CD14-positive monocyte (primary cell): ENCODE results near the gene SLIT3. TPM values are rescaled to one million over a fixed set of nuclear protein-coding genes. Genes with fewer than 3 reads are reported as not detected.

ENCODE experiments used
- DNase-seq, 3 donors: peaks; one replicate each; pipeline ENCODE4 v3.0.0-alpha.2; 2011 to 2022
- H2AFZ ChIP-seq: 2 replicates; pipeline ENCODE4 v1.6.0; 2012; ENCODE audit warnings: mild to moderate bottlenecking, low read depth, low read length, inconsistent platforms; ENCODE audit not compliant: insufficient read depth, poor library complexity, severe bottlenecking
- H3K27ac ChIP-seq, 2 donors: 1 replicate in 1 of 2; 2 replicates in 1 of 2; pipeline ENCODE4 v1.5.1; 2012 to 2013; ENCODE audit warnings: low read length in 2 of 2, control low read depth in 1 of 2, inconsistent platforms in 1 of 2, low read depth in 1 of 2, mild to moderate bottlenecking in 1 of 2
- H3K27me3 ChIP-seq, 2 donors: one replicate each; pipeline versions ENCODE4 v1.6.0 to v1.6.1; 2011 to 2013; ENCODE audit warnings: low read length in 2 of 2; ENCODE audit not compliant: control insufficient read depth in 2 of 2, insufficient read depth in 2 of 2
- H3K36me3 ChIP-seq, 2 donors: replicated peaks in 1 of 2; 1 replicate in 1 of 2; 2 replicates in 1 of 2; pipeline versions ENCODE4 v1.5.1 to v1.6.1; 2012 to 2013; ENCODE audit warnings: low read length in 2 of 2, control low read depth in 1 of 2, inconsistent platforms in 1 of 2, mild to moderate bottlenecking in 1 of 2; ENCODE audit not compliant: insufficient read depth in 2 of 2, control insufficient read depth in 1 of 2
- H3K4me1 ChIP-seq, 2 donors: 1 replicate in 1 of 2; 2 replicates in 1 of 2; pipeline versions ENCODE4 v1.5.1 to v1.6.1; 2012 to 2013; ENCODE audit warnings: low read length in 2 of 2, control low read depth in 1 of 2, inconsistent platforms in 1 of 2, mild to moderate bottlenecking in 1 of 2, moderate library complexity in 1 of 2; ENCODE audit not compliant: insufficient read depth in 2 of 2, control insufficient read depth in 1 of 2
- H3K4me2 ChIP-seq: replicated peaks from 2 replicates; pipeline ENCODE3; 2012; ENCODE audit warnings: low read length, moderate library complexity, mild to moderate bottlenecking; ENCODE audit not compliant: poor library complexity, severe bottlenecking; ENCODE audit errors: extremely low read depth
- H3K4me3 ChIP-seq, 3 experiments: fragments of 200-600 bp in 1 of 3; sonication (generic) in 1 of 3; replicated peaks in 1 of 3; 1 replicate in 2 of 3; 2 replicates in 1 of 3; pipeline ENCODE4 v1.5.1; 2011 to 2013; ENCODE audit warnings: low read length in 3 of 3, mild to moderate bottlenecking in 3 of 3, control low read depth in 2 of 3, low read depth in 2 of 3, inconsistent platforms in 1 of 3, moderate library complexity in 1 of 3
- H3K79me2 ChIP-seq: 2 replicates; pipeline ENCODE4 v1.6.0; 2012; ENCODE audit warnings: mild to moderate bottlenecking, control low read depth, inconsistent platforms, low read length, moderate library complexity; ENCODE audit not compliant: insufficient read depth
- H3K9ac ChIP-seq: 2 replicates; pipeline ENCODE4 v1.6.0; 2017; ENCODE audit warnings: low read length, mild to moderate bottlenecking; ENCODE audit not compliant: insufficient read depth, poor library complexity, severe bottlenecking
- H3K9me3 ChIP-seq, 2 donors: replicated peaks in 1 of 2; 1 replicate in 1 of 2; 2 replicates in 1 of 2; pipeline versions ENCODE4 v1.5.1 to v1.6.1; 2012 to 2013; ENCODE audit warnings: low read length in 2 of 2, control low read depth in 1 of 2; ENCODE audit not compliant: control insufficient read depth in 1 of 2, insufficient read depth in 1 of 2
- H4K20me1 ChIP-seq: 2 replicates; pipeline ENCODE4 v1.6.0; 2012; ENCODE audit warnings: mild to moderate bottlenecking, low read length, control low read depth, moderate library complexity; ENCODE audit not compliant: insufficient read depth
- H3K27ac Mint-ChIP-seq, 7 donors: one replicate each; pipeline ENCODE4 v1.8.0; 2020; ENCODE audit warnings: mild to moderate bottlenecking in 7 of 7, mixed read lengths in 7 of 7, moderate library complexity in 6 of 7, inconsistent platforms in 2 of 7
- H3K27me3 Mint-ChIP-seq, 3 donors: one replicate each; pipeline ENCODE4 v1.8.0; 2021 to 2022; ENCODE audit warnings: low read depth in 3 of 3, mild to moderate bottlenecking in 3 of 3, mixed read lengths in 3 of 3, moderate library complexity in 3 of 3, inconsistent platforms in 1 of 3
- H3K36me3 Mint-ChIP-seq, 2 donors: one replicate each; pipeline ENCODE4 v1.8.0; 2020; ENCODE audit warnings: mixed read lengths in 2 of 2, inconsistent platforms in 1 of 2, mild to moderate bottlenecking in 1 of 2
- H3K4me1 Mint-ChIP-seq: one replicate; pipeline ENCODE4 v1.8.0; 2020; ENCODE audit warnings: mild to moderate bottlenecking, mixed read lengths
- H3K4me3 Mint-ChIP-seq, 2 donors: one replicate each; pipeline ENCODE4 v1.8.0; 2020; ENCODE audit warnings: mild to moderate bottlenecking in 2 of 2, mixed read lengths in 2 of 2, moderate library complexity in 1 of 2
- H3K9me3 Mint-ChIP-seq, 7 donors: one replicate each; pipeline ENCODE4 v1.8.0; 2020 to 2022; ENCODE audit warnings: mixed read lengths in 7 of 7, mild to moderate bottlenecking in 6 of 7, moderate library complexity in 6 of 7, inconsistent platforms in 2 of 7
- WGBS: methylation state at CpG from one replicate; pipeline ENCODE4 v1.1.5; 2013; ENCODE audit warnings: missing lambda C conversion rate; ENCODE audit not compliant: insufficient coverage; 5-methylcytosine and 5-hydroxymethylcytosine counted together
- intact Hi-C, 2 donors: fragments of 100-400 bp; cut with micrococcal nuclease; formaldehyde crosslinking; loops; one replicate each; pipeline versions ENCODE4 v1.15.0 to v1.15.1; 2023
- polyA plus RNA-seq, 3 donors: library from polyadenylated mRNA; depleted of rRNA in 1 of 3; unstranded in 2 of 3; stranded (reverse) in 1 of 3; fragments of 300-500 nt in 2 of 3; fragments of >200 nt in 1 of 3; fragmentation: Illumina TruSeq in 2 of 3; gene quantifications; 1 replicate in 2 of 3; 2 replicates in 1 of 3; pipeline ENCODE4 v1.2.3, GENCODE V29; 2012 to 2021
- TF ChIP-seq, protein P1 (sequence below): fragments of 200-600 bp; IDR thresholded peaks from one replicate; pipeline ENCODE4 v1.8.0; 2022; ENCODE audit warnings: antibody characterized with exemption, mild to moderate bottlenecking

Gene SLIT3
- polyA plus RNA-seq, 3 donors, result not detected

DNA sequence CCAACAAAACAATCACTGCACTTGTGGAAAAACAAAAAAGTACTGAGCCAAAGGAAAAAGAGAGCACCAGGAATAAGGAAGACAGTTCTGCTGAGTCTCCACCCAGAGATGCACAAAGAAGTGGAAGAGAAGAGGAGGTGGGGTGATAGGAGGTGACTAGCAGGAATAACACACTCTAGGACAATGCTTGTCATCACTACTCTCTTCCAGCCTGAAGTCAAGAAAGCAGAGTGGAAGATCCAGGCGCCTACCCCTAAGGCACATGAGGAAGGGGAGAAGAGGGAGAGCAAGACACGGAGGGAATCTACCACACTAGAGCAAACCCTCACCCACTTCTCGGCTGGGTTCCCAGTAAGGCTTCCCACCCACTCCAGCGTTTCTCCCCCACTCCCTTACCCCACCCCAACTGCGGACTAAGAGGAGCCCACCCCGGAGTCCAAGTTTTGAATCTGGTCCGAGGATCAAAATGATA, 1.7 kb downstream of the SLIT3 start:
- no peak for DNase-seq
- no peaks in the 10 kb centered on the region for H3K4me1 ChIP-seq
- peaks cover 13 to 29% of the 10 kb centered on the region in 2 donors for H3K27me3 ChIP-seq
- H4K20me1 ChIP-seq, result no peaks in the 10 kb centered on the region
- TF ChIP-seq, protein P1, sequence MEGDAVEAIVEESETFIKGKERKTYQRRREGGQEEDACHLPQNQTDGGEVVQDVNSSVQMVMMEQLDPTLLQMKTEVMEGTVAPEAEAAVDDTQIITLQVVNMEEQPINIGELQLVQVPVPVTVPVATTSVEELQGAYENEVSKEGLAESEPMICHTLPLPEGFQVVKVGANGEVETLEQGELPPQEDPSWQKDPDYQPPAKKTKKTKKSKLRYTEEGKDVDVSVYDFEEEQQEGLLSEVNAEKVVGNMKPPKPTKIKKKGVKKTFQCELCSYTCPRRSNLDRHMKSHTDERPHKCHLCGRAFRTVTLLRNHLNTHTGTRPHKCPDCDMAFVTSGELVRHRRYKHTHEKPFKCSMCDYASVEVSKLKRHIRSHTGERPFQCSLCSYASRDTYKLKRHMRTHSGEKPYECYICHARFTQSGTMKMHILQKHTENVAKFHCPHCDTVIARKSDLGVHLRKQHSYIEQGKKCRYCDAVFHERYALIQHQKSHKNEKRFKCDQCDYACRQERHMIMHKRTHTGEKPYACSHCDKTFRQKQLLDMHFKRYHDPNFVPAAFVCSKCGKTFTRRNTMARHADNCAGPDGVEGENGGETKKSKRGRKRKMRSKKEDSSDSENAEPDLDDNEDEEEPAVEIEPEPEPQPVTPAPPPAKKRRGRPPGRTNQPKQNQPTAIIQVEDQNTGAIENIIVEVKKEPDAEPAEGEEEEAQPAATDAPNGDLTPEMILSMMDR, result no peak
- no CpG with 5 or more reads among the region's 7 CpGs for WGBS
- H3K36me3 ChIP-seq, result no peaks in the 10 kb centered on the region
- peak overlapping the region in 1 of 2 donors; percentile 82 for H3K4me3 Mint-ChIP-seq
- peaks cover 2% of the 10 kb centered on the region for H3K4me1 Mint-ChIP-seq
- H3K9me3 Mint-ChIP-seq, result peaks cover 0 to 5% (median 0%) of the 10 kb centered on the region in 7 donors
- no peak overlapping the region for H3K27ac Mint-ChIP-seq
- H3K27me3 Mint-ChIP-seq, result peaks cover 40 to 46% (median 42%) of the 10 kb centered on the region in 3 donors
- H3K9ac ChIP-seq, result no peak overlapping the region
- H3K4me2 ChIP-seq, result no peak overlapping the region
- no peak overlapping the region for H3K4me3 ChIP-seq
- H2AFZ ChIP-seq, result no peak overlapping the region
- H3K79me2 ChIP-seq, result no peaks in the 10 kb centered on the region
- H3K9me3 ChIP-seq, result peaks cover 0 to 10% of the 10 kb centered on the region in 2 donors
- H3K36me3 Mint-ChIP-seq, result no peaks in the 10 kb centered on the region
- H3K27ac ChIP-seq, result no peak overlapping the region
- intact Hi-C loops, result no loop called here

DNA sequence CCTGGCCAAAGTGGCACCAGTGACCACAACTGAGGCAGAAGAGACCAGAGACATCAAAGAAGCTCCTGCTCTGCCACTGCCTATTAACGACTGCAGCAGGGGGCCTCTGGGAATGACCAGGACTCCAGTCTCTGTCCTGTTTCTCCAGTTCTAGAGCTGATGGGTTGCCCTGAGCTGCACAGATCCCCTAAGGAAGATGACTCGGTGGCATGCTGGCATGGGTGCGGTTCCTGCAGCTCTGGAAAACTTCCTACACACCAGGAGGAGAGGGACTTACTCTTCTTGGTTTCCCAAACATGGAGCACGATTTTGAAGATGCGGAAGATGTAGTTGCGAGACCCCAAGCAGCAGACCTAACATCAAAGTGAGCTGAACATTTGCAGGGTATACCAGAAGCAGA, 2.7 kb downstream of the SLIT3 start:
- Histone ChIP-seq H3K4me3 (no peak overlapping the region), H3K36me3 (no peaks in the 10 kb centered on the region), H3K4me1 (no peaks in the 10 kb centered on the region), H2AFZ (no peak overlapping the region), H3K27ac (no peak overlapping the region), H3K9ac (no peak overlapping the region), H3K27me3 (peaks cover 13 to 29% of the 10 kb centered on the region in 2 donors), H3K4me2 (no peak overlapping the region), H3K9me3 (peaks cover 0 to 10% of the 10 kb centered on the region in 2 donors), H4K20me1 (no peaks in the 10 kb centered on the region), H3K79me2 (no peaks in the 10 kb centered on the region)
- no peaks in the 10 kb centered on the region for H3K36me3 Mint-ChIP-seq
- intact Hi-C loops, result no loop called here
- peaks cover 2% of the 10 kb centered on the region for H3K4me1 Mint-ChIP-seq
- TF ChIP-seq, protein P1, result no peak
- H3K9me3 Mint-ChIP-seq, result peaks cover 0 to 5% (median 0%) of the 10 kb centered on the region in 7 donors
- H3K4me3 Mint-ChIP-seq, result peak overlapping the region in 1 of 2 donors; percentile 31
- WGBS, result 92% methylated on average over 5 of the region's 6 CpGs
- DNase-seq, result no peak
- peaks cover 38 to 44% (median 42%) of the 10 kb centered on the region in 3 donors for H3K27me3 Mint-ChIP-seq
- H3K27ac Mint-ChIP-seq, result no peak overlapping the region
